ENCODE results near the gene GNAZ. TPM values are rescaled to one million over a fixed set of nuclear protein-coding genes. Genes with fewer than 3 reads are reported as not detected.
"Not testable (repeated sequence)": the region's sequence is repeated elsewhere in the genome, so short reads cannot be mapped to it uniquely, and the experiment has no call there.

GNAZ gene
- total and polyA plus RNA-seq, 11 donors, result 1.1 to 13.9 (median 2.5) TPM

- Histone ChIP-seq H3K9me3 (peaks cover 0 to 1% (median 0%) of the 10 kb centered on the region in 12 donors), H3K4me1 (no peaks in the 10 kb centered on the region), H3K27ac (no peak overlapping the region), H3K27me3 (peaks cover 0 to 7% (median 0%) of the 10 kb centered on the region in 9 donors), H3K36me3 (no peaks in the 10 kb centered on the region), H3K4me3 (no peak overlapping the region)
- TF ChIP-seq POLR2A (IDR thresholded peaks at IDR 0.05), result no peak
- TF ChIP-seq CTCF (IDR thresholded peaks at IDR 0.05), result no peak
- ATAC-seq, result no peak
- no peak for DNase-seq
- whole genome bisulfite sequencing, 4 donors, result 93 to 96% (median 94%) methylated on average over 10 of the region's 10 CpGs
- intact Hi-C loops (cut with DNase I), result no loop called here
Observed at GRCh38 chr22:23026777-23027176, 43.5 kb upstream of the GNAZ start.

- H3K27me3 ChIP-seq; H3K9me3 ChIP-seq; H3K4me3 ChIP-seq; H3K36me3 ChIP-seq; DNase-seq; H3K4me1 ChIP-seq; intact Hi-C loops (cut with DNase I); ATAC-seq; H3K27ac ChIP-seq: not testable (repeated sequence)
Observed at GRCh38 chr22:23027849-23028248, 42.5 kb upstream of the GNAZ start.

GRCh38 chr22:23029521-23030228 lies 40.6 kb upstream of the GNAZ start:
- no peaks in the 10 kb centered on the region for H3K36me3 ChIP-seq
- H3K4me3 ChIP-seq, result no peak overlapping the region
- ATAC-seq, result no peak
- TF ChIP-seq CTCF (IDR thresholded peaks at IDR 0.05) (no peak), POLR2A (IDR thresholded peaks at IDR 0.05) (no peak)
- no peak overlapping the region for H3K27ac ChIP-seq
- H3K4me1 ChIP-seq, result no peaks in the 10 kb centered on the region
- DNase-seq, result no peak
- no peaks in the 10 kb centered on the region for H3K9me3 ChIP-seq
- intact Hi-C loops (cut with DNase I), result no loop called here
- 57 to 71% (median 60%) methylated on average over 9 of the region's 9 CpGs for WGBS, 4 donors
- peaks cover 0 to 7% (median 0%) of the 10 kb centered on the region in 9 donors for H3K27me3 ChIP-seq

GRCh38 chr22:23031381-23031780 lies 38.9 kb upstream of the GNAZ start:
- intact Hi-C loops (cut with DNase I), result no loop called here
- no peak for ATAC-seq
- H3K27me3 ChIP-seq, result peaks cover 0 to 7% (median 0%) of the 10 kb centered on the region in 9 donors
- no peaks in the 10 kb centered on the region for H3K9me3 ChIP-seq
- H3K4me3 ChIP-seq, result no peak overlapping the region
- H3K4me1 ChIP-seq, result peaks cover 0 to under 1% (median 0%) of the 10 kb centered on the region in 12 donors
- no peak for DNase-seq
- TF ChIP-seq POLR2A (IDR thresholded peaks at IDR 0.05), result no peak
- no peak for TF ChIP-seq CTCF (IDR thresholded peaks at IDR 0.05)
- H3K27ac ChIP-seq, result no peak overlapping the region
- WGBS, 4 donors, result 70 to 89% (median 86%) methylated on average over 4 of the region's 4 CpGs
- H3K36me3 ChIP-seq, result no peaks in the 10 kb centered on the region

- Histone ChIP-seq H3K27me3 (peaks cover 0 to 7% (median 0%) of the 10 kb centered on the region in 9 donors), H3K4me3 (no peak overlapping the region), H3K4me1 (peaks cover 0 to 5% (median 0%) of the 10 kb centered on the region in 12 donors), H3K9me3 (no peaks in the 10 kb centered on the region), H3K27ac (no peak overlapping the region), H3K36me3 (no peaks in the 10 kb centered on the region)
- no peak for DNase-seq
- 80 to 89% (median 81%) methylated on average over 1 of the region's 1 CpG for WGBS, 4 donors
- intact Hi-C loops (cut with DNase I), result no loop called here
- TF ChIP-seq CTCF (IDR thresholded peaks at IDR 0.05), result no peak
- TF ChIP-seq POLR2A (IDR thresholded peaks at IDR 0.05), result no peak
- no peak for ATAC-seq
Observed at GRCh38 chr22:23031786-23032185, 38.5 kb upstream of the GNAZ start.
